Esophagus squamous epithelium (tissue), 5 donors: ENCODE results near the gene TMEM131L. TPM values are rescaled to one million over a fixed set of nuclear protein-coding genes. Genes with fewer than 3 reads are reported as not detected.

Experiments
- DNase-seq: peaks from one replicate; lab custom pipeline; 2025; lab: John Stamatoyannopoulos, UW
- H3K27ac ChIP-seq, 4 donors: fragments of 200-600 bp; sonication (generic); one replicate each; pipeline ENCODE4 v1.5.1; 2016 to 2019; ENCODE audit warnings: mild to moderate bottlenecking in 1 of 4
- H3K27me3 ChIP-seq, 4 donors: fragments of 200-600 bp; sonication (generic); 1 replicate in 3 of 4; 2 replicates in 1 of 4; pipeline versions ENCODE4 v1.5.1 to v1.6.0; 2017 to 2021; ENCODE audit warnings: antibody characterized with exemption in 1 of 4
- H3K36me3 ChIP-seq, 3 donors: fragments of 200-600 bp; sonication (generic); one replicate each; pipeline ENCODE4 v1.5.1; 2016 to 2019
- H3K4me1 ChIP-seq, 3 donors: fragments of 200-600 bp; sonication (generic); one replicate each; pipeline ENCODE4 v1.5.1; 2017 to 2019
- H3K4me3 ChIP-seq, 4 donors: fragments of 200-600 bp; sonication (generic); 1 replicate in 3 of 4; 2 replicates in 1 of 4; pipeline ENCODE4 v1.5.1; 2016 to 2019; ENCODE audit warnings: mild to moderate bottlenecking in 2 of 4, moderate library complexity in 1 of 4
- H3K9me3 ChIP-seq, 3 donors: fragments of 200-600 bp; sonication (generic); one replicate each; pipeline ENCODE4 v1.5.1; 2016 to 2019
- POLR2A ChIP-seq, 4 donors: fragments of 450-650 bp; IDR thresholded peaks; one replicate each; pipeline ENCODE4 v1.6.1; 2017; ENCODE audit warnings: antibody characterized with exemption in 4 of 4, mild to moderate bottlenecking in 4 of 4, moderate library complexity in 3 of 4
- WGBS, 2 donors: methylation state at CpG; one replicate each; pipeline ENCODE4 v1.1.5; 2018; 5-methylcytosine and 5-hydroxymethylcytosine counted together
- intact Hi-C: fragments of 100-400 bp; cut with DNase I; formaldehyde crosslinking; loops from one replicate; pipeline ENCODE4 v1.15.0; 2022
- total RNA-seq, 4 donors: library from RNA; depleted of rRNA; stranded (reverse); fragments of >200 nt; gene quantifications; one replicate each; pipeline ENCODE4 v1.1.0, GENCODE V29; 2016
- TF ChIP-seq, protein P1 (sequence below), 6 experiments: fragments of 450-650 bp in 4 of 6; fragments of 200-600 bp in 2 of 6; sonication (generic) in 2 of 6; IDR thresholded peaks; one replicate each; pipeline ENCODE4 v1.5.1; 2016 to 2019; ENCODE audit warnings: antibody characterized with exemption in 6 of 6, mild to moderate bottlenecking in 4 of 6, moderate library complexity in 4 of 6
- donor health status: DM: yes; HTN: yes; CAD: no.

Gene TMEM131L
- total RNA-seq, 4 donors from 2014 or later: 9.2 to 14.7 (median 12.4) TPM

DNA sequence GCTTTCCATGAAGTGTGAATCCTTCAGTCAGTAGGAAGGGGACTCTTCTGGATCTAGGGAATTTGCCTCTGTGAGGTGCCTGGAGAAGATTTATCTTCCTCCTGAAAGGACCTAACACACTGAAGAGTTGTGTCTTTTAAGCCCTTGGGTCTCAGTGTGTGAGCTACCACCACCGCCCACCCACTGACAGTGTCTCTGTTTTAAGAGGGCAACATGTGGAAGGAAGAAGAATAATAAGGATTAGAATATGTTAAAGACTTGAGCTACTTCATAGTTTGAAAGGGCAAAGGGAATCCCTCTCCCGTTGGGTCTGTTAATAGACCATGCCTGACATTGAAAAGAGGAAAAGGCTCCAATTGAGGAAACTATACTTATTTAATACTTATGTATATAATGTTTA lies 153.7 kb downstream of the TMEM131L start:
- intact Hi-C loops: no loop called here
- Histone ChIP-seq H3K9me3 (no peaks in the 10 kb centered on the region), H3K36me3 (peaks cover 2 to 96% (median 14%) of the 10 kb centered on the region in 3 donors)

DNA sequence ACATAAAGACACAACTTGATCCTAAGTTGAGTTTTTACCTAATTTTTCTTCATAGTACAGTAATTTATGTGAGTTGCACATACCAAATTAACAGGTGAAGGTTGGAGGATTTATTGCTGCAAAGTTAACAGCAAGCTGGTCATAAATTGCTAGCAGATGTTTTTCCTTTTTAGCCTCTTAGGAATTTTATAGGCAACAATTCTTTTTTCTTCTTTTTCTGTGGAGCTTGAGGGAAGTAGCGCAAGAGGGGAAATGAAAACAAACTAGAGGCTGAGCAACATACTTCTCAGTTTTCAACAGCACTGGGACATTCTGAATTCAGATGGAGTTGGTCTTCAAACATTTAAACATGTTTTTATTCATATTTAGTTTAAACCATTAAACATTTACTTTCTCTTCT lies 154.2 kb downstream of the TMEM131L start:
- no peaks in the 10 kb centered on the region for H3K9me3 ChIP-seq
- H3K27ac ChIP-seq: no peak overlapping the region
- TF ChIP-seq, protein P1, sequence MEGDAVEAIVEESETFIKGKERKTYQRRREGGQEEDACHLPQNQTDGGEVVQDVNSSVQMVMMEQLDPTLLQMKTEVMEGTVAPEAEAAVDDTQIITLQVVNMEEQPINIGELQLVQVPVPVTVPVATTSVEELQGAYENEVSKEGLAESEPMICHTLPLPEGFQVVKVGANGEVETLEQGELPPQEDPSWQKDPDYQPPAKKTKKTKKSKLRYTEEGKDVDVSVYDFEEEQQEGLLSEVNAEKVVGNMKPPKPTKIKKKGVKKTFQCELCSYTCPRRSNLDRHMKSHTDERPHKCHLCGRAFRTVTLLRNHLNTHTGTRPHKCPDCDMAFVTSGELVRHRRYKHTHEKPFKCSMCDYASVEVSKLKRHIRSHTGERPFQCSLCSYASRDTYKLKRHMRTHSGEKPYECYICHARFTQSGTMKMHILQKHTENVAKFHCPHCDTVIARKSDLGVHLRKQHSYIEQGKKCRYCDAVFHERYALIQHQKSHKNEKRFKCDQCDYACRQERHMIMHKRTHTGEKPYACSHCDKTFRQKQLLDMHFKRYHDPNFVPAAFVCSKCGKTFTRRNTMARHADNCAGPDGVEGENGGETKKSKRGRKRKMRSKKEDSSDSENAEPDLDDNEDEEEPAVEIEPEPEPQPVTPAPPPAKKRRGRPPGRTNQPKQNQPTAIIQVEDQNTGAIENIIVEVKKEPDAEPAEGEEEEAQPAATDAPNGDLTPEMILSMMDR (IDR thresholded peaks at IDR 0.05): no peak
- no peak for TF ChIP-seq POLR2A (IDR thresholded peaks at IDR 0.05)
- DNase-seq: no peak
- WGBS, 2 donors: 70 to 100% methylated on average over 1 of the region's 1 CpG
- H3K36me3 ChIP-seq: peaks cover 3 to 96% (median 14%) of the 10 kb centered on the region in 3 donors
- no peaks in the 10 kb centered on the region for H3K27me3 ChIP-seq
- no peaks in the 10 kb centered on the region for H3K4me1 ChIP-seq
- intact Hi-C loops: no loop called here
- no peak overlapping the region for H3K4me3 ChIP-seq

More for the DNA sequence above, 153.7 kb downstream of the TMEM131L start:
- no peak overlapping the region for H3K4me3 ChIP-seq
- no peak overlapping the region for H3K27ac ChIP-seq
- no peaks in the 10 kb centered on the region for H3K27me3 ChIP-seq
- no peak for DNase-seq
- no peaks in the 10 kb centered on the region for H3K4me1 ChIP-seq
- TF ChIP-seq, protein P1 (IDR thresholded peaks at IDR 0.05): no peak
- no peak for TF ChIP-seq POLR2A (IDR thresholded peaks at IDR 0.05)
- 75 to 86% methylated on average over 2 of the region's 2 CpGs for WGBS, 2 donors

GRCh38 chr4:153622093-153622492 lies 155.9 kb downstream of the TMEM131L start:
- H3K36me3 ChIP-seq: peaks cover 9 to 97% (median 16%) of the 10 kb centered on the region in 3 donors
- no peak for TF ChIP-seq POLR2A (IDR thresholded peaks at IDR 0.05)
- TF ChIP-seq, protein P1 (IDR thresholded peaks at IDR 0.05): no peak

DNA sequence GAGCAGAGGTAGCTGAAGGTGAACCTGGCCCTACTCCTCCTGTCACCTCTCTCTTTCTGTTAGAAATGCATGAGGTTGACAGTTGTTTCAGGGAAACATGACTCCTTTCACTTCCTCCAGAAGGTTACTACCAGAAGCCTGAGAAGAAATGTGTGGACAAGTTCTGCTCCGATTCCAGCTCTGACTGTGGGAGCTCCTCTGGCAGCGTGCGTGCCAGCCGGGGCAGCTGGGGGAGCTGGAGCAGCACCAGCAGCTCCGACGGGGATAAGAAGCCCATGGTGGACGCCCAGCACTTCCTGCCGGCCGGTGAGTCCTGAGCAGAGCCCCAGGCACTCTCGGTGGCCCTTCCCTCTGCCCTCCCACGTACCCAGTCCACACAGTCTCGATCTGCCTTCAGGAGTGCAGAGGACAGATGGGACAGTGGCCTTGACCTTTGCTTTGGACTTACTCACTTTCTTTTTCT lies 156.6 kb downstream of the TMEM131L start:
- intact Hi-C loops: no loop called here
- TF ChIP-seq, protein P1 (IDR thresholded peaks at IDR 0.05): no peak
- no peak for TF ChIP-seq POLR2A (IDR thresholded peaks at IDR 0.05)
- H3K27ac ChIP-seq: no peak overlapping the region
- no peaks in the 10 kb centered on the region for H3K4me1 ChIP-seq
- no peaks in the 10 kb centered on the region for H3K27me3 ChIP-seq
- H3K9me3 ChIP-seq: no peaks in the 10 kb centered on the region
- H3K36me3 ChIP-seq: peaks cover 11 to 97% (median 23%) of the 10 kb centered on the region in 3 donors
- no peak overlapping the region for H3K4me3 ChIP-seq
- DNase-seq: no peak
- 57 to 59% methylated on average over 6 of the region's 12 CpGs for WGBS, 2 donors

More at GRCh38 chr4:153622093-153622492, 155.9 kb downstream of the TMEM131L start:
- Histone ChIP-seq H3K9me3 (no peaks in the 10 kb centered on the region), H3K27ac (no peak overlapping the region), H3K4me1 (no peaks in the 10 kb centered on the region), H3K27me3 (no peaks in the 10 kb centered on the region), H3K4me3 (no peak overlapping the region)
- intact Hi-C loops: no loop called here
- no peak for DNase-seq
- 96 to 99% methylated on average over 4 to 5 of the region's 5 CpGs for WGBS, 2 donors

GRCh38 chr4:153623491-153623890 lies 157.3 kb downstream of the TMEM131L start:
- Histone ChIP-seq H3K4me1 (no peaks in the 10 kb centered on the region), H3K27ac (no peak overlapping the region), H3K4me3 (no peak overlapping the region), H3K36me3 (peaks cover 15 to 97% (median 26%) of the 10 kb centered on the region in 3 donors), H3K9me3 (no peaks in the 10 kb centered on the region), H3K27me3 (no peaks in the 10 kb centered on the region)
- no peak for DNase-seq
- intact Hi-C loops: no loop called here
- 70 to 79% methylated on average over 2 of the region's 2 CpGs for WGBS, 2 donors
- TF ChIP-seq, protein P1 (IDR thresholded peaks at IDR 0.05): no peak
- TF ChIP-seq POLR2A (IDR thresholded peaks at IDR 0.05): no peak
